Measurements from ENCODE around the gene CIDEB.

CIDEB gene

GRCh38 chr14:24269910-24270536, 37.8 kb downstream of the CIDEB start:
- DNase-seq, result no peak

DNA sequence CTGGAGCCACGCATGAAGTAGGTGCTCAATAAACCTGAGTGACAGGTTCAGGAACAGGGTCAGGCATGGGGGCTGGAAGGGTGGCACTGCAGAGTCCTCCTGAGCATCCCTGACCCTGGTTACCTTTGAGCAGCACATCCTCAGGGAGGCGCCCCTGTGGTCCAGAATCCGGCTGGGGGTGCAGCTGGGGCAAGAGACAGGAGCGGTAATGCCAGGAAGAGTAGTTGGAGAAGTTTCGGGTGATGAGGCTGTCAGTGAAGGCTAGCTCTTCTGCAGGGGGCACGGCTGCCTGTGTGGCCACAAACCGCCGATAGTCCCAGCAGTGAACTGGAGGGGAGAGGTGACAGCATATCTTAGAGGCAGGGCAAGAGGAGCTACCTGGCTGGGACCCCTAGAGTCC, 38.4 kb downstream of the CIDEB start:
- no peak for DNase-seq

GRCh38 chr14:24268225-24268624, 39.6 kb downstream of the CIDEB start:
- DNase-seq, result no peak

DNA sequence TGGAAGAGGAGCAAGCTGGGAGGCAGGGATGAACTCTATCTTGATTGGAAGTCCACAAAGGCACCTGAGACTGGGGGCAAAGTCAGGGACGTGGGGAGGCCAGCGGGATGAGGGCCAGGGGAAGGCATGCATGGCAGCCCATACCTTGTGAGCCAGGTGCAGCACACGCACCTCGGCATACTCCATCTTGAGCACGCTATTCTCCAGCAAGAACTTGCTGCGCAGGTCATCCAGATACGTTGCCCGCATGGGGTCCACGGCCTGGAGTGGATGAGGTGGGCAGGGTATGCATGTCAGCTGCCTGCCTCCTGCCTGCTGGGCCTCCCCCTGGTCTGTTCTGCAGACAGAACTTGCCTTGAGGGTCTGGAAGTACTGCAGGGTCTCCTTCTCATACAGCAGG, 40.3 kb downstream of the CIDEB start:
- no peak for DNase-seq

- DNase-seq, result no peak
Observed at GRCh38 chr14:24266344-24267244, 41.2 kb downstream of the CIDEB start.

GRCh38 chr14:24264298-24264697, 43.5 kb downstream of the CIDEB start:
- DNase-seq, result no peak

GRCh38 chr14:24263848-24264247, 43.9 kb downstream of the CIDEB start:
- DNase-seq, result no peak

DNA sequence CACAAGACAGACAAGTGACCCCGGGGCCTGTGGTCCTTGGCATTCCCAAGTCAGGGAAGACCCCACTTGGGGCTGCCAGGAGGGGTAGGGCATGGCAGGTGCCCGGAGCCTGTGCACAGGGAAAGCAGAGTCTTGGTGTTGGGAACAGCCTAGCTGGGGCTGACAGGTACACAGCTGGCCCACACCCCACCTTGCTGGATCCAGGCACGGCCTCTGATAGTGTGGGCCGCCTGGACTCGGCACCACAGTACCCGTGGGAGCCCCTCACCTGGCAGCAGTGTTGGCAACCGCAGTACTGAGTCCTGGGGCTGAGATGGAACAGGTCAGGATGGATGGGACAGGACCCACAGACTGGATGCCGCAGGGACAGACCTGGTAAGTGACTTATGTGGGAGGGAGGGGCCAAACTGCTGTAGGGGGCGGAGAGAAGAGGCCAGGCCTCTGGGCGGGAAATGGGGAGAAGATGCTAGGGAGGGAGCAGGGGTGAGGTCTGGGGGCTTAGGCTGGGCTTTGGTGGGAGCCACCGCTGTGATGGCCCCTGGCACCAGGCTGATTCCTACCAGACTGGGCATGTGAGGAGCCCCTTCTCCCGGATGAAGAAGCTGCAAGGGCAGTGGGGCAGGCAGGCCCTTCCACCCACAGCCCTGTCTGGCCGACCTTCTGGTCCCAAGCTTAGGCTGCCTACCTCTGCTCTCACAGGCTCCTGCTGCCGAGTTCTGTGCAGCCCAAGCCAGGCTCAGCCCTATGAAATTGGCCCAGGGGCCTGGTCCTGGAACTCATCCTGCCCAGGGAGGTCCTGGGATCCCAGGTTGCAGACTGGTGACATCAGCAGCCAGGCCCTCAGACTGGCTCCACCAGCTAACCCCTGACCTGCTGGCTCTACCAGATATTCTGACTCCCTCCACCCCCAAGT, 44.7 kb downstream of the CIDEB start, which contains the start of gene TGM1:
TSS of gene TGM1 (minus strand) at position 357 of the 913 bp plus-strand sequence. CDS start 825 bp downstream, outside the sequence.
- DNase-seq, result no peak

DNA sequence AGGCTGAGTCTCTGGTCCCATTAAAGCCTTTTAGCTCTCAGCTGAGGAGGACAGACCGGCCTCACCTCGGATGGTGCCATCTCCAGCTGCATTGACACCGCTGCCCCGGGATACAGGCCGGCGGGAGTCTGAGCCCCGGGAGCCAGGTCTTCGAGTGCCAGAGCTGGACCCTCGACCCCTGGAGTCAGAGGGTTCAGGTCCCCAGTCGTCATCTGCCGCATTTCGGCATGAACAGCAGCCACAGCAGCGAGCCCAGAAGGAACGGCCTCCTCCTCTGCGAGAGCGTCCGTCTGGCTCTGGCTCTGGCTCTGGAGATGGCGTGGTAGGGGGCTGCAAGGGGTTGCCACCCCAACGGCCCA, 45.8 kb downstream of the CIDEB start:
- DNase-seq, result no peak

DNA sequence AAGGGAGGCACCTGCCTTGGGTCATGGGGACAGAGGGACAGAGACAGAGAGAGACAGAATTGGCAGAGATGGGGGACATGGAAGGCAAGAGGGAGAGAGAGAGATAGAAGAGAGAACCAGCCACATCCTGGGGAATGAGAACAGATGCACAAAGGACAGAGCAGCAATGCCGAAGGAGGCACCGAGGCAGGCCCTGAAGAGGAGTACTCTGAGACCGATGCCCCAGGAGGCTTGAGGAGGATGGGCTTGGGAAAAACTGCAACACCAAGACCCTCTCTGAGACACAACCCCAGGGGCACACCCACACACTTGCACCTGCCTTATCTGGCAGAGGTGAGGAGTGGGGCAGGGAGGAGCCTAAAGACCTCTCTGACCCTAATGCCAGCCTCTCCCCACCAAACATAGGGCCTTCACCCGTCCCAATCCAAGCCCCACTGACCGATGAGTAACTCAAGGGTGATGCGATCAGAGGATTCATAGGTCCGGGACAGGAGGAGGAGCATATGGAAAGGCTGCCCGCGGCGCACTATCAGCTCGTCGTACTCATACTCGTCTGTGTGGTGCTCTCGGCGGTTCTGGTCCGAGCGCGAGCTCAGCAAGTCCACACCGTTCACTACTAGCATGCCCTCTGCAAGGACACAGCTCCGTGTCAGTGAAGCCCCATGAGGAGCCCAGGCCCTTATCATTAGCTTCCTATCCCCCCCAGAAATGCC, 46.4 kb downstream of the CIDEB start:
- no peak for DNase-seq

- DNase-seq, result no peak
Observed at GRCh38 chr14:24260780-24261157, 47.0 kb downstream of the CIDEB start.

GRCh38 chr14:24260026-24260779, 47.6 kb downstream of the CIDEB start:
- DNase-seq, result no peak

GRCh38 chr14:24259282-24260025, 48.3 kb downstream of the CIDEB start:
- no peak for DNase-seq

- no peak for DNase-seq
Observed at GRCh38 chr14:24258548-24259265, 49.1 kb downstream of the CIDEB start.

DNA sequence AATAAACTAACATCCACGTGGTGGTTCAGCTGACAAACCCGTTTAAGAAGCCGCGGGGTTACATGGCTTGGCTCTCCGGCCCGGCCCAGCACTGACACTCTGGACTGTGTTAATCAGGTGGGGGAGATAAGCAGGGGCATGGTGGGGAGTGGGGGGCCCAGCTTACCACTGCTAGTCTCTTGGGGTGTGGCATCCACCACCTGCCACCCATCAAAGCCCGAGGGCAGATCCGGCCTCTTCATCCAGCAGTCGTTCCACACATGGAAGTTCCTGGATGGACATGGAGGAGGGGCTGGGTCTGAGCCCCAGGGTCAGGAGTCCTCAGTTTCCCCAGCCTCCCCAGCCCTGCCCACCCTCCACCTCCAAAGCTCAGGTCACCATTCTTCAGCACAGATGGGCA, 49.7 kb downstream of the CIDEB start:
- DNase-seq, result no peak

DNA sequence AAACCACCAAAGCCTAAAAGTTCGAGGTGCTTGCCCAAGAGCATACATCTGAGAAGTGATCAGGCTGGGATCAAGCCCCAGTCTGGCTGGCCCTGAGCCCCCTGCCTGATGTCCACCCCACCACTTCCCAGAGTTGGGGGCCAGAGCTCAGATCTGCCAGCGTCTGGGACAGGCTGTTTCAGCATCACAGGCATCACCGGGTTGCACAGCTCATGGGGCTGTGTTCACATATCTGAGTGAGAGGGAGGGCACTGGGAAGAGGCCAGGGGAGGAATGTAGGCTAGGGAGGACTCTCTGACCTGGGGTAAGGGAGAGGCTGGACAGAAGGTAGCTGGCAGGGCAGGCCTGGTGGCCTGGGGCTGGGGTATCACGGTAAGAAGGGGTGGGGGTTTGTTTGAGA, 50.8 kb downstream of the CIDEB start:
- no peak for DNase-seq

DNA sequence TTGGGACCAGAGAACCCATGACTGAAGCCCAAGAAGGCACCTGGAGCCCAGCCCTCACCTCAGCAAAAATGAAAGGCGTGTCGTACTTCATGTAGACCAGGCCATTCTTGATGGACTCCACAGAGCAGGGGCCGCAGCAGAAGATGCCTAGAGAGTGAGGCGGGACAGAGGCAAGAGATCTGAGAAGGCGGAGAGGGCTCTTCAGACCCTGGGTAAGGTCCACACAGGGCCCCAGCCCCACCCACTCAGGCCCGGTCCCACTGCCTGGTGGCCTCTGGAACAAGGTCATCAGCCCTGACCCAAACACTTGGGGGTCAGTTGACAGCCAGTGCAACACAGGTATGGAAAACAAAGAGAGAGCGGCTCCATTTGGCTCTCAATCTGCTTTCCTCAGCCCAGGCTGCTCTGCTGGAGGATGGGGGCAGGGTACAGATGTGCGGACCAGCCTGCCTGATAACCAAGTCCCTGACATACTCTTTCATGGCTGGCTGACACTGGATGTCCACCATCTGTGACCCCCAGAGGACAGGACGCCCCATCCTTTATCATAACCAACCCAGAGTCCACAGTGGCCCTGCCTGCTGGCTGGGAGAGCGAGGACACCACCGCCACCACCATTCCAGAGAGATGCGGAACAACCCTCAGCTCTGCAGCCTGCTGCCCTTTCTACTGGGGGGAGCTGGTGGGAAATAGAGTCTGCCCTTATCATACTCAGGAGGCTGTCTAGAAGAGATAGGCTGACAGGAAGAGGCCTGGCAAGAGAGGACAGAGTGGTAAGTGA, 51.7 kb downstream of the CIDEB start:
- DNase-seq, result no peak

- no peak for DNase-seq
Observed at GRCh38 chr14:24255438-24255837, 52.3 kb downstream of the CIDEB start.

Data from suppressor macrophage (primary cell).